ELR (cell line): ENCODE results near the gene CHD2.
"Not testable (repeated sequence)": the region's sequence is repeated elsewhere in the genome, so short reads cannot be mapped to it uniquely, and the experiment has no call there.

Source experiments
- DNase-seq: peaks from one replicate; pipeline ENCODE4 v3.0.0-alpha.2; 2015; ENCODE audit warnings: low read depth

The CHD2 gene

DNA sequence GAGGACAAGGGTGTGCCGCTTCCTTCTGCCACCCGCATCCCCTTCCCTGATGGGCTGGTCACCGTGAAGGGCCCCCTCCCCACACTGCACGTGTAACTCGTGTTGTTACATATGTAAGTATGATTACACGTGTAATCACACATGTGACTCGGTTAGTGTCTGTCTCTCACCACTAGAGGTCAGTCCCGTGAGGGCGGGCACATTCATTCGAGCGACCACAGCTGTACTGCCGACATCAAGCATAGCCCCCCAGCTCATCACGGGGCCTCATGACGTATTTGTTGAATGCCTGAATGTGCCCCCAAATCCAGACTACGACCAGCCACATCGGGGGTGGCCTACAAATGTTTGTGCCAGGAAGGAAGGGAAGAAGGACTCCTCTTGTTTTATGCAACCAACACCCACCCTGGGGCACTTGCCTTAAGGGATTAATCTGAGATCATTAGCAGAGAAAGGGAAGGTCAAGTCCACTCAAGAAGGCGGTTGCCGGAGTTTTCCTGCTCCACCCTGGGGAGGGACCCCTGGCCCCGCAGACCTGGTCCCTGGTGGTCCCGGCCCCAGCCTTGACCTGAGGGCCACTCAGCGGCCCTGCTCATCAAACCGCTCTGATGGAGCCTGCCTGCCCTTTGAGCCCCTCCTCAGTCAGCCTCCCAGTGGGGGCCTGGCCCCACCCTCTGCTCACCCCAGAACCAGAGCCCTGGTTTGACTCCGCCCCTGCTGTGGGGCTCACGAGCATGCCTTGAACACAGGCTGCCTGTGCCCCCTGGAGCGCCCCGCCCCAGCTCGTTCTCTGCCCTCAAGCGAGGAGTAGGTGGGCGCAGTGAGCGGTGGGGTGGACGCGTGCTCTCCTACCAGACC, 136.1 kb downstream of the CHD2 start:
- no peak for DNase-seq

- DNase-seq: no peak
Measured at GRCh38 chr15:93036951-93037819, 137.1 kb downstream of the CHD2 start.

GRCh38 chr15:93037820-93038705, 137.9 kb downstream of the CHD2 start:
- DNase-seq: no peak

DNA sequence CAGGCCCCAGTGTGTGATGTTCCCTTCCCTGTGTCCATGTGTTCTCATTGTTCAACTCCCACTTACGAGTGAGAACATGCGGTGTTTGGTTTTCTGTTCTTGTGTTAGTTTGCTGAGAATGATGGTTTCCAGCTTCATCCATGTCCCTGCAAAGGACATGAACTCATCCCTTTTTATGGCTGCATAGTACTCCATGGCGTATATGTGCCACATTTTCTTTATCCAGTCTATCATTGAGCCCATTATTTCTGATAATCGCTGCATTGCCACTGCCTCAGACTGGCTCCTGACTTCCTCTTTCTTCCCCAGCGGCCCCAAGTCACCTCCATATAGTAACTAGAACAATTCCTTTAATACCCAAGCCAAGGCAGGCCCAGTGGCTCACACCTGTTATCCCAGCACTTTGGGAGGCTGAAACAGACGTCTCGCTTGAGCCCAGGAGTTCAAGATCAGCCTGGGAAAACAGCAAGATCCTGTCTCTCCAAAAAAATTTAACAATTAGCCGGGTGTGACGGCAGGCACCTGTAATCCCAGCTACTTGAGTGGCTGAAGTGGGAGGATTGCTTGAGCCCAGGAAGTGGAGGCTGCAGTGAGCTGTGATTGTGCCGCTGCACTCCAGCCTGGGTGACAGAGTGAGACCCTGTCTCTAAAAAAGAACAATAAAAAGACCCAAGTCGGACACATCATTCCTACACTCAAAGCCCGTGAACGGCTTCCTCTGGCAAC, 139.6 kb downstream of the CHD2 start:
- DNase-seq: not testable (repeated sequence)

DNA sequence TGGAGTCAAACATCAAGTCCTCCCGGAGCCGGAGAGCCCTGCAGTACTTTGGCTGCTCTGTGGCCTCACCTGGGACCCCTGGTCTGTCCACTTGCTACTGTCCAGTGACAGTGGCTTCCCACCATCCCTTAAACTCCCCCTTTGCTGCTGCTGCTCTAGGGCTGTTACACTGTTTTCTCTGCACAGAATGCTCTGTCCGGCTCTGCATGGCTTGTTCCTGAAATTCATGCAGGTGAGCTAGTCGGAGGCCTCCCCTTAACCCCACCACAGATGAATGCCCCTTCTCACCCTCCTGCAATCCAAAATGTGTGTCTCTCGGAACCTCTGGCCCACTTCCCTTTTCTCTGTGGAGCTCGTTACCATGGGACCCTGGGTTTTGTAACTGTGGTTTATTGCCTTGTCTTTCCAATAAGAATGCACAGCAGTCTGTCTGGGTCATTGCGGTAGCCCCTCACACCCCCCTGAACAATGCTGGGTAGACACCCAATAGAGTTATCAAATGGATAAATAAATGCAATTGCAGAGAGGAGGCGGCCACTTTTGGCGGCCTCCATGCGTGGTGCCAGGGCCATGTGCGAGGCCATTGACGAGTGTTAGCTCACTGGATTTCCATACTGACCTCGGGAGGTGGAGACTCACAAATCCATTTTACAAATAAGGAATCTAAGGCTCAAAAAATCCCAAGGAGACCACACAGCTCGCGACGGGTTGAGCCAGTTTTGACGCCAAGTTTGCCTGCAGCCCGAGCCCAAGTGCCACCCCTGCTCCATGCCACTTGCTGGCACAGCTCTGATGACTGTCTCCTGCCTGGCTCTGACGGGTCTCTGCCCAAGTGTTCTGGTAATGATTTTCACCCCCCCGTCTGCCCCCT, 140.4 kb downstream of the CHD2 start:
- DNase-seq: no peak

DNA sequence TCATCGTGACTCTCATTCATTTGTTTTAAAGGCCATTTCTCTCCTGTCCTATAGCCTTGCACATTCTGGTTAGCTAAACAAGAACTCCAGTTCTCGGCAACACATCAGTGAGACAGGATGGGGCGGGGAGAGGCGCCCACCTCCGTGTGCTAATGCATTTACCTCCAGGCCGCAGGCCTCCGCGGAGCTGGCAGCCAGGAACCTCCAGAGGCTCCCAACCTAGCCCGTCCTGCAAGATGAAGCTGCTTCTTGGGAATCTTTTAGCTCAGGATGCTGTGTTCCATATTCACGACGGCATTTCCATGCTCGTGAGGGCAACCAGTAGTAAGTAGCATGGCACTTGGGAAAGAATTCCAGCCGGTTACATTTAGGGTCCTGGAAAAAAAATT, 141.0 kb downstream of the CHD2 start:
- no peak for DNase-seq

DNA sequence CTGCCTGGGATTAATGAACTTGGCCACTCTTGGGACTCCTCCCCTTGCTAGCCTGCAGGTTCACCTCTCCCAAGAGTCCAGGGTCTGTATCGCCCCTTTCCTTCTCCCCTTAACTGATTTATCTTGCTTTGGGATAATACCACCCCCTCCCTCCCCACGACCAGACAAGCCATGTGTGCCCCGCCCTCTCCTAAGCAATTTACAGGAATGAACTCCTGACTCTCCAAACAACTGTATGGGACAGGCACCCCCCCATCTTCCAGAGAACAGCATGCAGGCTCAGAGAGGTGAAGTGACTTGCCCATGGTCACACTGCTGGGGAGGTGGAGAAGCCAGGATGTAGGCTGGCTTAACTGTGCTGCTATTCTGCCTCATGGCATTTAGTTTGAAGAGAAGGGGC, 142.1 kb downstream of the CHD2 start:
- no peak for DNase-seq

GRCh38 chr15:93042691-93043378, 142.7 kb downstream of the CHD2 start:
- DNase-seq: no peak

DNA sequence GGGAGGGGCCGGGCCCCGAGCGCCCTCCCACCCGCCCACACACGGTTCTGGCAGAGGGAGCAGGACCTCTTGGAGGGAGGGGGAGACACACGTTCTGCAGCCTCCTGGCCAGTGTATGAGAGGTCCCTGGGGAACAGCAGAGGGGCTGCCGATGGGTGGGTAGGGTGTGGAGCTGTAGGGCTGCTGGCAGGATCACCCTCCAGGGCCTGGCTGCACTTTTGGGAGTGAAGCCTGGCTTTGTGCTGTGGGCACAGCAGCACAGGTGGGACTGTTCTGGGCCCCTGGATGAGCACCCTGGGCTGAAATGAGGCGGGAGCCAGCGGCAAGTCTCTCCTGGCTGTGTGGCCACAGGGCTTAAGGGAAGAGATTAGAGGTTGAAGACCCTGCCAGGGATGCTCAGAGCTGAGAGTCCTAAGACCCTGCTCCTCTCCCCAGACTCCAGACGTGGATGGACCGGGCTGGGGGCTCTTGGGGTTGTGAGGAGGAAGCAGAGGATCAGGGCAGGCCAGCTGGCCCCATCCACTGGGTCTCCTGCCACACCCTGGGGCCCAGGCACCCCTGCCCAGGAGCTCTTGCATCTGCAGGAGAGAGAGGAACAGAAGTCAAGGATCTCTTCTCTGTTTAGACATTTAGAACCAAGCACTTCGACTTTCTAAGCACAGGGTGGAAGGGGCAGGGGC, 143.6 kb downstream of the CHD2 start:
- no peak for DNase-seq

DNA sequence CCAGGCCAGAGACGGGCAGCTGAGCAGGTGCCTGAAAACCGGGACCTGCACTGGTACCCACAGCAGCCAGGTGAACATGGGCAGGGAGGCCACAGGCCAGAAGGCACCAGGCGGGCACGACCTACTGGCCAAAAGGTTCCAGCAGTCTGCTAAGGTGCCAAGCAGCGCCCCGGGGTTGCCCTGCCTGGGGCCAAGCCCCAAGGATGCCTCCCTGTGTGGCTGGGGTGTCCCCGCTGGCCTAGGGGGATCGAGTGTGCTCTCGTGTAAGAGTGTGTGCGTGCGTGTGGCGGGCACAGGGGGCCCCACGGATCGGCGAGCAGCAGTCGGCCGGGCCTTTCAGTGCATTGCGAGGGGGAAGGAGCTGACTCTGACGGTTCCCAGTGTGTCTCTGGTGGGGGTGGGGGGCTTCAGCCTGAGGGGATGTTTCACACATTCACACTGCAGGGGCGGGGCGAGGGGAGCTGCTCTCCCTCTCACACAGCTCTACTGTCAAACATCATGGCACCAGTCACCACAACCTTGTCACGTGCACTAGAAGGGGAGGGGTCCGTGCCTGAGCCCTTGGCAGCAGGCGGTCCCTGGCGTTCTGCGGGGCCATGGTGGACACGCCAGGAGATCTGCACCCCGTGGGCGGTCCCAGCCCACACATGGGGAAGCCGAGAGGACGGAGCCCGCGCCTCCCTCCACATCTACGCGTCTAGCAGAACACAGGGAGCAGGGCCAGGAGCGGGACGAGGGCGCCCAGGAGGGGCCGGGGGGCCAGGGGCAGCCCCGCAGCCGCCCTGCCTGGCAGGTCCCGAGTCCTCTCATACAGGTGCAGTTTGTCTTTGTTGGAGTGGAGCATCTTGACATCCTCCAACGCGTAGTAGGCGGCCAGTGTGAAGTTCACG, 144.4 kb downstream of the CHD2 start:
- no peak for DNase-seq

GRCh38 chr15:93045191-93045785, 145.2 kb downstream of the CHD2 start:
- no peak for DNase-seq

- DNase-seq: no peak
Measured at GRCh38 chr15:93046120-93046519, 146.0 kb downstream of the CHD2 start.

GRCh38 chr15:93046721-93047120, 146.6 kb downstream of the CHD2 start:
- DNase-seq: no peak

- DNase-seq: no peak
Measured at GRCh38 chr15:93047621-93048425, 147.7 kb downstream of the CHD2 start.

DNA sequence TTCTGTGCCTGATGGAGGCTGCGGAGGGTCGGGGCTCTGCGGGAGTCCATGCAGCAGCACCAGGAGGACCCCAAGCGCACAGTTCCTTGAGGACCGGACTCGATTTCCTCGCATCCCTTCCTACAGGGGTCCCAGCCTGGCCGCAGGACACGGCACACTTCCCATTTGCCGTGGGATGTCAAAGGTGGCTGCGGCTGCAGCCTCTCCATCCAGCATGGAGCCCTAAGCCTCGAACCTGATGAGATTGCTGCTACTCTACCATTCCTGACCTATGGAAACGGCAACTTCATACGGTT, 148.2 kb downstream of the CHD2 start:
- DNase-seq: no peak

- no peak for DNase-seq
Measured at GRCh38 chr15:93048759-93049161, 148.6 kb downstream of the CHD2 start.

GRCh38 chr15:93049233-93049632, 149.1 kb downstream of the CHD2 start:
- DNase-seq: no peak
